Fibroblast of the aortic adventitia (primary cell): ENCODE results near the gene SNAP29. TPM values are rescaled to one million over a fixed set of nuclear protein-coding genes. Genes with fewer than 3 reads are reported as not detected.

Source experiments
- DNase-seq: peaks from one replicate; pipeline ENCODE4 v3.0.0-alpha.2; 2010; ENCODE audit warnings: low read depth
- H3K4me3 ChIP-seq: 2 replicates; pipeline ENCODE4 v1.5.1; 2011; ENCODE audit warnings: low read depth, mild to moderate bottlenecking, control low read depth, low read length, moderate library complexity
- CTCF ChIP-seq: IDR thresholded peaks from 2 replicates; pipeline ENCODE4 v1.5.1; 2011; ENCODE audit warnings: mild to moderate bottlenecking, low read length, control low read depth, inconsistent platforms; ENCODE audit not compliant: insufficient read depth
- total RNA-seq: library from RNA; depleted of rRNA; stranded (reverse); fragments of >200 nt; gene quantifications from 2 replicates; pipeline ENCODE4 v1.2.3, GENCODE V29; 2012; ENCODE audit warnings: low replicate concordance

Gene SNAP29
- total RNA-seq, 1 donor = 15.5 TPM

- no peak for DNase-seq
- H3K4me3 ChIP-seq = no peak overlapping the region
- TF ChIP-seq CTCF = no peak
Measured at GRCh38 chr22:20847318-20847822, 11.4 kb upstream of the SNAP29 start.

- no peak for DNase-seq
- no peak for TF ChIP-seq CTCF
Measured at GRCh38 chr22:20852076-20852475, 6.7 kb upstream of the SNAP29 start.

GRCh38 chr22:20852503-20852902 is 6.3 kb upstream of the SNAP29 start:
- no peak overlapping the region for H3K4me3 ChIP-seq
- TF ChIP-seq CTCF = no peak
- no peak for DNase-seq

More at GRCh38 chr22:20852076-20852475, 6.7 kb upstream of the SNAP29 start:
- no peak overlapping the region for H3K4me3 ChIP-seq

- no peak overlapping the region for H3K4me3 ChIP-seq
- no peak for TF ChIP-seq CTCF
- DNase-seq = no peak
Measured at GRCh38 chr22:20853236-20853660, 5.6 kb upstream of the SNAP29 start.

- peak; percentile 2 for DNase-seq
- peak overlapping the region; percentile 85 for H3K4me3 ChIP-seq
- no peak for TF ChIP-seq CTCF
Measured at GRCh38 chr22:20857247-20857643, 1.6 kb upstream of the SNAP29 start.

- no peak for TF ChIP-seq CTCF
- DNase-seq = peak; percentile 76
- peak overlapping the region; percentile 85 for H3K4me3 ChIP-seq
Measured at GRCh38 chr22:20857838-20858614, 781 bp upstream of the SNAP29 start.

GRCh38 chr22:20859615-20860014 is 808 bp downstream of the SNAP29 start:
- no peak for TF ChIP-seq CTCF
- peak overlapping the region; percentile 85 for H3K4me3 ChIP-seq
- no peak for DNase-seq
